GM10248 (cell line): ENCODE measurements around the gene LTV1.
"Not testable (repeated sequence)": the region's sequence is repeated elsewhere in the genome, so short reads cannot be mapped to it uniquely, and the experiment has no call there.

Experiments
- CTCF ChIA-PET: fragments of 300-600 bp; sonication (Branson Sonifier 250); formaldehyde crosslinking; extraction: SDS; loops from one replicate; lab custom pipeline; 2021; ENCODE audit warnings: antibody characterized with exemption; lab: Yijun Ruan, JAX
- POLR2A ChIA-PET: fragments of 350-650 bp; sonication (Branson Sonifier 250); formaldehyde crosslinking; extraction: SDS; loops from one replicate; lab custom pipeline; 2020; ENCODE audit warnings: antibody characterized with exemption; lab: Yijun Ruan, JAX
- DNase-seq: peaks from one replicate; pipeline ENCODE4 v3.0.0; 2012; ENCODE audit errors: extremely low spot score
- TF ChIP-seq, protein P1 (sequence below): IDR thresholded peaks from 2 replicates; pipeline ENCODE4 v1.5.1; 2012; ENCODE audit warnings: mild to moderate bottlenecking, low read depth; ENCODE audit errors: extremely low read depth, missing control alignments, control extremely low read depth

Gene LTV1

DNA sequence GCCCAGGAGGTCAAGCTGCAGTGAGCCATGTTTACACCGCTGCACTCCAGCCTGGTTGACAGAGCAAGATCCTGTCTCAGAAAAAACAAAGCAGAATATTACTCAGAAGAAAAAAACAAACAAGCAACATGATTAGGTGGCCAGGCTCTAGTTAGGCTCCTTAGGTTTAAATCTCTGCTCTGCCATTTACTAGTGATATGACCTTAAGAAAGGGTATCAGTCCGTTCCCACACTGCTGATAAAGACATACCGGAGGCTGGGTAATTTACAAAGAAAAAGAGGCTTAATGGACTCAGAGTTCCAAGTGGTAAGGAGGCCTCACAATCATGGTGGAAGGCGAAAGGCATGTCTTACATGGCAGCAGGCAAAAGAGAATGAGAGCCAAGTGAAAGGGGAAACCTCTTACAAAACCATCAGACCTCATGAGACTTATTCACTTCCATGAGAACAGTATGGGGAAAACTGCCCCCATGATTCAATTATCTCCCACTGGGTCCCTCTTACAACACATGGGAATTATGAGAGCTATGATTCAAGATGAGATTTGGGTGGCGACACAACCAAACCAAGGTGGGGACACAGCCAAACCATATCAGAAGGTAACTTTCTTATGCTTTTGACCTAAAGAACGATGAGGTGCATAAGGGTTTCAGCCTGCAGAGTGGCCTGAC, 2.4 kb upstream of the LTV1 start:
- ChIA-PET CTCF (no interaction called here), POLR2A (no interaction called here)
- TF ChIP-seq, protein P1, sequence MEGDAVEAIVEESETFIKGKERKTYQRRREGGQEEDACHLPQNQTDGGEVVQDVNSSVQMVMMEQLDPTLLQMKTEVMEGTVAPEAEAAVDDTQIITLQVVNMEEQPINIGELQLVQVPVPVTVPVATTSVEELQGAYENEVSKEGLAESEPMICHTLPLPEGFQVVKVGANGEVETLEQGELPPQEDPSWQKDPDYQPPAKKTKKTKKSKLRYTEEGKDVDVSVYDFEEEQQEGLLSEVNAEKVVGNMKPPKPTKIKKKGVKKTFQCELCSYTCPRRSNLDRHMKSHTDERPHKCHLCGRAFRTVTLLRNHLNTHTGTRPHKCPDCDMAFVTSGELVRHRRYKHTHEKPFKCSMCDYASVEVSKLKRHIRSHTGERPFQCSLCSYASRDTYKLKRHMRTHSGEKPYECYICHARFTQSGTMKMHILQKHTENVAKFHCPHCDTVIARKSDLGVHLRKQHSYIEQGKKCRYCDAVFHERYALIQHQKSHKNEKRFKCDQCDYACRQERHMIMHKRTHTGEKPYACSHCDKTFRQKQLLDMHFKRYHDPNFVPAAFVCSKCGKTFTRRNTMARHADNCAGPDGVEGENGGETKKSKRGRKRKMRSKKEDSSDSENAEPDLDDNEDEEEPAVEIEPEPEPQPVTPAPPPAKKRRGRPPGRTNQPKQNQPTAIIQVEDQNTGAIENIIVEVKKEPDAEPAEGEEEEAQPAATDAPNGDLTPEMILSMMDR, result no peak
- no peak for DNase-seq

GRCh38 chr6:143842461-143842901, 657 bp upstream of the LTV1 start:
- no peak for DNase-seq
- ChIA-PET CTCF (interaction anchor here (0.9 to 1.2 kb wide), 2 partner anchors 98 to 267 kb away, joined by 4 read pairs; no protein-coding TSS in a partner anchor), POLR2A (interaction anchor here (0.9 to 1.0 kb wide), 2 partner anchors 217 to 330 kb away, joined by 3 read pairs; no protein-coding TSS in a partner anchor)
- TF ChIP-seq, protein P1, result no peak

GRCh38 chr6:143843677-143843999, 500 bp downstream of the LTV1 start:
- peak; percentile 15 for DNase-seq
- TF ChIP-seq, protein P1, result no peak
- CTCF ChIA-PET, result interaction anchor here (0.7 to 2.3 kb wide), 8 partner anchors 17 to 268 kb away, joined by 3 to 8 read pairs (median 4); no protein-coding TSS in a partner anchor
- POLR2A ChIA-PET, result interaction anchor here (0.9 to 1.0 kb wide), 2 partner anchors 216 to 329 kb away, joined by 3 read pairs; no protein-coding TSS in a partner anchor

DNA sequence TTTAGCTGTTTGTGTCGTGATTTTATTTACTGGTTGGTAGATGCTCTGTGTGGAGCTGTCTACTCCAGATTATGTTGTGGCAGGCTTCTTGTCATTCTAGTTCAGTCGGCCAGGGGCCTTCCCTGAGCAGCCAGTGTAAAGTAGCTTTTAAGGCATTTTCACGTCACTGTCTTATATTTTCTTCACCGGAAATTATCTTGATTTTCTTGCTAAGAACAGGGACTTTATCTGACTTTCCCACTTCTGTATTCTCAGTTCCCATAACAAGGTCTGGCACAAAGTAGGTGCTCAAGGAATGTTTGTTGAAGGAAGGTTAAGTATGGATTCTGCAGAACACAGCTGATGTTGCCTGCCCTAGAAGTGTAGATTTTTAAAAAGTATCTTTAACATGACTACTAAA, 868 bp downstream of the LTV1 start:
- POLR2A ChIA-PET, result no interaction called here
- TF ChIP-seq, protein P1, result no peak
- no peak for DNase-seq
- CTCF ChIA-PET, result interaction anchor here (0.7 to 2.3 kb wide), 7 partner anchors 19 to 269 kb away, joined by 3 to 8 read pairs (median 3); no protein-coding TSS in a partner anchor

GRCh38 chr6:143845033-143845432, 1.9 kb downstream of the LTV1 start:
- DNase-seq, result no peak
- ChIA-PET POLR2A (no interaction called here), CTCF (interaction anchor here (1.8 to 2.3 kb wide), 2 partner anchors 18 to 270 kb away, joined by 7 to 8 read pairs; no protein-coding TSS in a partner anchor)
- TF ChIP-seq, protein P1, result no peak

DNA sequence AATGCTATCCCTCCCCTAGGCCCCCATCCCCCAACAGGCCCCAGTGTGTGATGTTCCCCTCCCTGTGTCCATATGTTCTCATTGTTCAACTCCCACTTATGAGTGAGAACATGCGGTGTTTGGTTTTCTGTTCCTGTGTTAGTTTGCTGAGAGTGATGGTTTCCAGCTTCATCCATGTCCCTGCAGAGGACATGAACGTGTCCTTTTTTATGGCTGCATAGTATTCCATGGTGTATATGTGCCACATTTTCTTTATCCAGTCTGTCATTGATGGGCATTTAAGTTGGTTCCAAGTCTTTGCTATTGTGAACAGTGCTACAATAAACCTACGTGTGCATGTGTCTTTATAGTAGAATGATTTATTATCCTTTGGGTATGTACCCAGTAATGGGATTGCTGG, 8.6 kb downstream of the LTV1 start:
- DNase-seq, CTCF ChIA-PET, POLR2A ChIA-PET: not testable (repeated sequence)

GRCh38 chr6:143855057-143855456, 11.9 kb downstream of the LTV1 start:
- POLR2A ChIA-PET, CTCF ChIA-PET, DNase-seq: not testable (repeated sequence)

DNA sequence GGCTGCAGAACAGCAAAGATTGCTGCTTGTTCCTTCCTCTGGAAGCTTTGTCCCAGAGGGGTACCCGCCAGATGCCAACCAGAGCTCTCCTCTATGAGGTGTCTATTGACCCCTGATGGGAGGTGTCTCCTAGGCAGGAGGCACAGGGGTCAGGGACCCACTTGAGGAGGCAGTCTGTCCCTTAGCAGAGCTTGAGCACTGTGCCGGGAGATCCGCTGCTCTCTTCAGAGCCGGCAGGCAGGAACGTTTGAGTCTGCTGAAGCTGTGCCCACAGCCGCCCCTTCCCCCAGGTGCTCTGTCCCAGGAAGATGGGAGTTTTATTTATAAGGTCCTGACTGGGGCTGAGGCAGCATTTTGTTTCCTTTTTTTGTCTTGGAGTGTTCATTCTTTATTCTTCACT, 13.6 kb downstream of the LTV1 start:
- CTCF ChIA-PET, DNase-seq, POLR2A ChIA-PET: not testable (repeated sequence)
